ENCODE results near the gene ABCD1. TPM values are rescaled to one million over a fixed set of nuclear protein-coding genes. Genes with fewer than 3 reads are reported as not detected.
"Not testable (repeated sequence)": the region's sequence is repeated elsewhere in the genome, so short reads cannot be mapped to it uniquely, and the experiment has no call there.

The ABCD1 gene
- total RNA-seq, 1 experiment from 2014 or later, result 44.9 TPM

DNA sequence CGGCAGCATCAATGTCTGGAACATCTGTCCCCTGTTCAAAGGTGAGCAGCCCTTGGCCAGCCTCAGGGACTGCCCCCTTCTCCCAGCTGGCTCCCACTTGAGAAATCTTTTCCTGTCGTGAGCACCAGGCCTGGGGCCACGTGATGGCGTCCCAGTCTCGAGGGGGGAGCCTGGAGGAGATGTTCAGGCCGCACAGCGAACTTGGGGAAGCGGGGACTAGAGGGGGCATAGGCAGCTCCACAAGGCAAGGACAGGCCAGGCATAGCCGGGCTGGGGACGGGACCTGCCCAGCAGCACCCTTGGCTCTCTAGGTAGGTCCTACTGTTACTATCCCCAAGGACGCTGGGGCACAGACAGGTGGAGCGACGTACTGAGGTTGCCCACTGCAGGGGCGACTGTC is 34.2 kb upstream of the ABCD1 start:
- Histone ChIP-seq H3K4me3 (no peak overlapping the region), H3K36me3 (ENCODE audit: low read depth) (no peaks in the 10 kb centered on the region), H3K27me3 (ENCODE audit: insufficient read depth, low read depth) (no peaks in the 10 kb centered on the region), H3K4me1 (replicated peaks; ENCODE audit: insufficient read depth) (no peaks in the 10 kb centered on the region), H3K79me2 (ENCODE audit: low read depth) (no peaks in the 10 kb centered on the region), H3K27ac (no peak overlapping the region), H3K9me3 (ENCODE audit: insufficient read depth, low read depth) (no peaks in the 10 kb centered on the region), H3F3A (ENCODE audit: insufficient read depth, low read depth) (no peaks in the 10 kb centered on the region), H3K4me2 (no peak overlapping the region), H3K9me2 (ENCODE audit: insufficient read depth) (no peaks in the 10 kb centered on the region), H2AFZ (no peak overlapping the region), H4K20me1 (ENCODE audit: insufficient read depth) (no peaks in the 10 kb centered on the region)
- TF ChIP-seq, protein P1, sequence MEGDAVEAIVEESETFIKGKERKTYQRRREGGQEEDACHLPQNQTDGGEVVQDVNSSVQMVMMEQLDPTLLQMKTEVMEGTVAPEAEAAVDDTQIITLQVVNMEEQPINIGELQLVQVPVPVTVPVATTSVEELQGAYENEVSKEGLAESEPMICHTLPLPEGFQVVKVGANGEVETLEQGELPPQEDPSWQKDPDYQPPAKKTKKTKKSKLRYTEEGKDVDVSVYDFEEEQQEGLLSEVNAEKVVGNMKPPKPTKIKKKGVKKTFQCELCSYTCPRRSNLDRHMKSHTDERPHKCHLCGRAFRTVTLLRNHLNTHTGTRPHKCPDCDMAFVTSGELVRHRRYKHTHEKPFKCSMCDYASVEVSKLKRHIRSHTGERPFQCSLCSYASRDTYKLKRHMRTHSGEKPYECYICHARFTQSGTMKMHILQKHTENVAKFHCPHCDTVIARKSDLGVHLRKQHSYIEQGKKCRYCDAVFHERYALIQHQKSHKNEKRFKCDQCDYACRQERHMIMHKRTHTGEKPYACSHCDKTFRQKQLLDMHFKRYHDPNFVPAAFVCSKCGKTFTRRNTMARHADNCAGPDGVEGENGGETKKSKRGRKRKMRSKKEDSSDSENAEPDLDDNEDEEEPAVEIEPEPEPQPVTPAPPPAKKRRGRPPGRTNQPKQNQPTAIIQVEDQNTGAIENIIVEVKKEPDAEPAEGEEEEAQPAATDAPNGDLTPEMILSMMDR (conservative IDR thresholded peaks at IDR 0.05), result no peak
- intact Hi-C loops (cut with micrococcal nuclease; ENCODE audit: unreplicated experiment), result no loop called here
- no TSS peak for BruUV-seq (replicated peaks)
- CTCF ChIA-PET, result no interaction called here
- POLR2A ChIA-PET (ENCODE audit: unreplicated experiment), result no interaction called here
- no peak for DNase-seq

DNA sequence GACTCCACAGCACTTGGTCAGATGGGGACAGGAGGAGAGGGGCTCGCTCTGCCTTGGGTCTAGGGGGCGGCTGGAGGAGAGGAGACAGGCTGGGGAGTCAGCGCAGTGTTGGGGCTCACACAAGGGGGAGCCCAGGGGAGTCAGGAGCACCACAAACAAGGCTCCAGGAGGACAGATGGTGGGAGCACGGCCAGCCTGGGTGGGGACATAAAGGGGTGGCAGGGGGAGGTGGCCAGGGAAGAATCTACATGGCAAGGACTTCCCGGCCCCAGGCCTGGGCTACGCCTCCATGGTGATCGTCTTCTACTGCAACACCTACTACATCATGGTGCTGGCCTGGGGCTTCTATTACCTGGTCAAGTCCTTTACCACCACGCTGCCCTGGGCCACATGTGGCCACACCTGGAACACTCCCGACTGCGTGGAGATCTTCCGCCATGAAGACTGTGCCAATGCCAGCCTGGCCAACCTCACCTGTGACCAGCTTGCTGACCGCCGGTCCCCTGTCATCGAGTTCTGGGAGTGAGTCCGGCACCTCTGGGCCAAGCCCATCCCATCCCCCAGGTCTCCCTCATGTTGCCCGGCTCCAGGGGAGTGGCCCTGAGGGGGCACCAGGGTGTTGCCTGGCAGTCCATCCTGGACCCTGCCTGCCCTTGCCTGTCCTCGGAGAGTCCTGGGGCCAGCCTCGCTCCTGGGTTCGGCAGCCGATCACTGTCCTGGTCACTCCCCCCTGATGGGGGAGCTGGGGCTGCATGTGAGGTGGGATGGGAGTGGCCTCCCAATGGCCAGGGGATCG is 33.4 kb upstream of the ABCD1 start:
- H3F3A ChIP-seq (ENCODE audit: insufficient read depth, low read depth); H3K4me2 ChIP-seq; H3K27ac ChIP-seq; H3K9me2 ChIP-seq (ENCODE audit: insufficient read depth); POLR2A ChIA-PET (ENCODE audit: unreplicated experiment); intact Hi-C loops (cut with micrococcal nuclease; ENCODE audit: unreplicated experiment); CTCF ChIA-PET; H3K27me3 ChIP-seq (ENCODE audit: insufficient read depth, low read depth); H3K79me2 ChIP-seq (ENCODE audit: low read depth); H3K36me3 ChIP-seq (ENCODE audit: low read depth); H2AFZ ChIP-seq; DNase-seq; H4K20me1 ChIP-seq (ENCODE audit: insufficient read depth); H3K4me1 ChIP-seq (replicated peaks; ENCODE audit: insufficient read depth); BruUV-seq (replicated peaks); H3K9me3 ChIP-seq (ENCODE audit: insufficient read depth, low read depth); H3K4me3 ChIP-seq: not testable (repeated sequence)

DNA sequence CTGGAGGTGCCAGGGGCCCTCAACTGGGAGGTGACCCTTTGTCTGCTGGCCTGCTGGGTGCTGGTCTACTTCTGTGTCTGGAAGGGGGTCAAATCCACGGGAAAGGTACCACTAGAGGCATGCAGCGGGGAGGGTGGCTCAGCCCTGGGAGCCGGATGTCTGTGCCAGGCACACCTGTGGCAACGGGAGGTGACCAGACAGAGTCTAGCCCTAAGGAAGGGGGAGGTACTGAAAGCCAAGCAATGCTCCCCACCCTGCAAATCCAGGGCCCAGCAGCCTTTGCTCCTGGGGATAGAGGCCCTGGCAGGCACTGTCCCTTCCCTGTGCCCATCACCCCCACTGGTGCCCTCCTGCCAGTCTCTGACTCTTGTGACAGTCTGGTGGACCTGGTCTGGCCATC is 32.7 kb upstream of the ABCD1 start:
- Histone ChIP-seq H3K9me2 (ENCODE audit: insufficient read depth) (no peaks in the 10 kb centered on the region), H3K79me2 (ENCODE audit: low read depth) (no peaks in the 10 kb centered on the region), H3K4me1 (replicated peaks; ENCODE audit: insufficient read depth) (no peaks in the 10 kb centered on the region), H3K4me3 (no peak overlapping the region), H3F3A (ENCODE audit: insufficient read depth, low read depth) (no peaks in the 10 kb centered on the region), H3K27me3 (ENCODE audit: insufficient read depth, low read depth) (no peaks in the 10 kb centered on the region), H2AFZ (no peak overlapping the region), H4K20me1 (ENCODE audit: insufficient read depth) (no peaks in the 10 kb centered on the region), H3K4me2 (no peak overlapping the region), H3K27ac (no peak overlapping the region), H3K36me3 (ENCODE audit: low read depth) (no peaks in the 10 kb centered on the region), H3K9me3 (ENCODE audit: insufficient read depth, low read depth) (no peaks in the 10 kb centered on the region)
- no peak for TF ChIP-seq EZH2 (IDR thresholded peaks at IDR 0.05; ENCODE audit: low read depth)
- TF ChIP-seq, protein P1 (conservative IDR thresholded peaks at IDR 0.05), result no peak
- DNase-seq, result peak in 1 of 2 experiments; percentile 14
- intact Hi-C loops (cut with micrococcal nuclease; ENCODE audit: unreplicated experiment), result no loop called here
- CTCF ChIA-PET, result no interaction called here
- POLR2A ChIA-PET (ENCODE audit: unreplicated experiment), result no interaction called here
- BruUV-seq (replicated peaks), result no TSS peak

DNA sequence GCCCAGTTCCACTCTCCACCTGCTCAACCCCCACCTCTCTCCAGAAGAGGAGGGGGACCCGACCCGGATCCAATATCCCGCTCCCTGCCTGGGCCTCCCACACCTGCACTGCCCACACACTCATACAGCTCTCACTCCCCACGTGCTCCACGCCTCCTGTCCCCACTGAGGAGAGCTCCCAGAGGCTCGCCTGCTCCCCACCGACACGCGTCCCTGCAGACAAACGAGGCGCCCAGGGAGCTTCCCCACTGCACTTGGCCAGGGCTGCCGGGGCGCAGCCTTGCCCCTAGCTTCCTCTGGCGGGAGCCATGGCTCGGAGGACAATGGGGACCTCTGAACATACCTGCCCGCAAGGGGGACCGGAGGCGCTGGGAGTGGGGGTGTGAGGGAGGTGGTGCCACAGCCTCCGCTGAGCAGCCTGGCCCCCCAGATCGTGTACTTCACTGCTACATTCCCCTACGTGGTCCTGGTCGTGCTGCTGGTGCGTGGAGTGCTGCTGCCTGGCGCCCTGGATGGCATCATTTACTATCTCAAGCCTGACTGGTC is 32.0 kb upstream of the ABCD1 start:
- Histone ChIP-seq H3F3A (ENCODE audit: insufficient read depth, low read depth) (no peaks in the 10 kb centered on the region), H3K4me3 (no peak overlapping the region)

More for the DNA sequence above, 32.0 kb upstream of the ABCD1 start:
- H3K9me2 ChIP-seq (ENCODE audit: insufficient read depth), result no peaks in the 10 kb centered on the region
- ChIA-PET CTCF (no interaction called here), POLR2A (ENCODE audit: unreplicated experiment) (no interaction called here)
- H3K27me3 ChIP-seq (ENCODE audit: insufficient read depth, low read depth), result no peaks in the 10 kb centered on the region
- no peak overlapping the region for H2AFZ ChIP-seq
- intact Hi-C loops (cut with micrococcal nuclease; ENCODE audit: unreplicated experiment), result no loop called here
- no peaks in the 10 kb centered on the region for H4K20me1 ChIP-seq (ENCODE audit: insufficient read depth)
- no peaks in the 10 kb centered on the region for H3K79me2 ChIP-seq (ENCODE audit: low read depth)
- H3K4me2 ChIP-seq, result no peak overlapping the region
- H3K36me3 ChIP-seq (ENCODE audit: low read depth), result no peaks in the 10 kb centered on the region
- DNase-seq, result no peak
- no TSS peak for BruUV-seq (replicated peaks)
- TF ChIP-seq, protein P1 (conservative IDR thresholded peaks at IDR 0.05), result no peak
- no peak for TF ChIP-seq EZH2 (IDR thresholded peaks at IDR 0.05; ENCODE audit: low read depth)
- no peaks in the 10 kb centered on the region for H3K4me1 ChIP-seq (replicated peaks; ENCODE audit: insufficient read depth)
- no peaks in the 10 kb centered on the region for H3K9me3 ChIP-seq (ENCODE audit: insufficient read depth, low read depth)
- no peak overlapping the region for H3K27ac ChIP-seq

All from PC-9 (cell line).